Osteocyte (in vitro differentiated cells): ENCODE measurements around the gene OR5B12. TPM values are rescaled to one million over a fixed set of nuclear protein-coding genes. Genes with fewer than 3 reads are reported as not detected.
A peak's percentile ranks its signal among the peaks of the same experiment; 100 is the strongest.
"Not testable (repeated sequence)": the region's sequence is repeated elsewhere in the genome, so short reads cannot be mapped to it uniquely, and the experiment has no call there.

ENCODE experiments used
- DNase-seq: peaks from one replicate; pipeline ENCODE4 v3.0.0; 2021; ENCODE audit warnings: mixed read lengths; ENCODE audit not compliant: unreplicated experiment; ENCODE audit errors: extremely low spot score
- H3K27ac Mint-ChIP-seq: one replicate; pipeline ENCODE4 v1.8.0; 2021; ENCODE audit warnings: mild to moderate bottlenecking, mixed read lengths; ENCODE audit not compliant: unreplicated experiment
- H3K27me3 Mint-ChIP-seq: one replicate; pipeline ENCODE4 v1.8.0; 2021; ENCODE audit warnings: mixed read lengths; ENCODE audit not compliant: unreplicated experiment
- H3K36me3 Mint-ChIP-seq: one replicate; pipeline ENCODE4 v1.8.0; 2021; ENCODE audit warnings: mixed read lengths; ENCODE audit not compliant: unreplicated experiment
- H3K4me1 Mint-ChIP-seq: one replicate; pipeline ENCODE4 v1.8.0; 2021; ENCODE audit warnings: mixed read lengths; ENCODE audit not compliant: unreplicated experiment
- H3K4me3 Mint-ChIP-seq: one replicate; pipeline ENCODE4 v1.8.0; 2021; ENCODE audit warnings: mild to moderate bottlenecking, moderate library complexity, mixed read lengths; ENCODE audit not compliant: unreplicated experiment
- H3K9me3 Mint-ChIP-seq: one replicate; pipeline ENCODE4 v1.8.0; 2021; ENCODE audit warnings: mixed read lengths; ENCODE audit not compliant: unreplicated experiment
- CTCF ChIP-seq: fragments of 200-600 bp; sonication (generic); IDR thresholded peaks from 2 replicates; pipeline ENCODE4 v1.5.0; 2021; ENCODE audit warnings: antibody characterized with exemption, mild to moderate bottlenecking, moderate library complexity
- total RNA-seq: library from RNA; stranded (reverse); gene quantifications from 2 replicates; pipeline ENCODE4 v1.2.1, GENCODE V29; 2021

OR5B12 gene
- total RNA-seq, 1 donor from 2014 or later: not detected

GRCh38 chr11:58406774-58407173 lies 35.3 kb downstream of the OR5B12 start, which contains the start of gene OR5B3:
Gene OR5B3 (minus strand): TSS chr11:58406874. CDS start chr11:58403409, 3,465 bp downstream.
- DNase-seq: no peak
- H3K27ac Mint-ChIP-seq: no peak within 1 kb of the TSS
- H3K9me3 Mint-ChIP-seq: peaks cover 11% of the 10 kb centered on the region
- H3K36me3 Mint-ChIP-seq: no peaks in the 10 kb centered on the region
- no peak for TF ChIP-seq CTCF
- peaks cover 11% of the 10 kb centered on the region for H3K27me3 Mint-ChIP-seq
- H3K4me1 Mint-ChIP-seq: no peaks in the 10 kb centered on the region
- no peak within 1 kb of the TSS for H3K4me3 Mint-ChIP-seq

GRCh38 chr11:58399622-58400021 lies 42.4 kb downstream of the OR5B12 start:
- not testable (repeated sequence) for H3K4me1 Mint-ChIP-seq, H3K27ac Mint-ChIP-seq, H3K4me3 Mint-ChIP-seq, H3K36me3 Mint-ChIP-seq, DNase-seq, H3K27me3 Mint-ChIP-seq
- H3K9me3 Mint-ChIP-seq: peaks cover 15% of the 10 kb centered on the region

- Mint-ChIP-seq H3K9me3 (peaks cover 19% of the 10 kb centered on the region), H3K27ac (no peak overlapping the region), H3K4me3 (no peak overlapping the region), H3K27me3 (no peaks in the 10 kb centered on the region), H3K36me3 (no peaks in the 10 kb centered on the region), H3K4me1 (peaks cover 40% of the 10 kb centered on the region)
- no peak for TF ChIP-seq CTCF
- DNase-seq: no peak
These were observed 46.5 kb downstream of the OR5B12 start for GRCh38 chr11:58395581-58395980.

GRCh38 chr11:58394195-58394594 lies 47.8 kb downstream of the OR5B12 start:
- no peaks in the 10 kb centered on the region for H3K27me3 Mint-ChIP-seq
- peaks cover 19% of the 10 kb centered on the region for H3K9me3 Mint-ChIP-seq
- peaks cover 40% of the 10 kb centered on the region for H3K4me1 Mint-ChIP-seq
- no peak for TF ChIP-seq CTCF
- H3K27ac Mint-ChIP-seq: peak overlapping the region; percentile 52
- H3K4me3 Mint-ChIP-seq: no peak overlapping the region
- DNase-seq: no peak
- H3K36me3 Mint-ChIP-seq: no peaks in the 10 kb centered on the region

- TF ChIP-seq CTCF: no peak
- Mint-ChIP-seq H3K9me3 (peaks cover 19% of the 10 kb centered on the region), H3K27ac (no peak overlapping the region), H3K27me3 (no peaks in the 10 kb centered on the region), H3K4me1 (peaks cover 40% of the 10 kb centered on the region), H3K4me3 (no peak overlapping the region), H3K36me3 (no peaks in the 10 kb centered on the region)
- no peak for DNase-seq
These were observed 49.3 kb downstream of the OR5B12 start for GRCh38 chr11:58392746-58393145.

GRCh38 chr11:58391879-58392278 lies 50.2 kb downstream of the OR5B12 start:
- no peak for TF ChIP-seq CTCF
- Mint-ChIP-seq H3K4me1 (peaks cover 42% of the 10 kb centered on the region), H3K27ac (no peak overlapping the region), H3K4me3 (no peak overlapping the region), H3K9me3 (peaks cover 18% of the 10 kb centered on the region), H3K27me3 (no peaks in the 10 kb centered on the region), H3K36me3 (no peaks in the 10 kb centered on the region)
- DNase-seq: no peak
